ENCODE data around the gene BBIP1.
"Not testable (repeated sequence)": the region's sequence is repeated elsewhere in the genome, so short reads cannot be mapped to it uniquely, and the experiment has no call there.

BBIP1 gene

DNA sequence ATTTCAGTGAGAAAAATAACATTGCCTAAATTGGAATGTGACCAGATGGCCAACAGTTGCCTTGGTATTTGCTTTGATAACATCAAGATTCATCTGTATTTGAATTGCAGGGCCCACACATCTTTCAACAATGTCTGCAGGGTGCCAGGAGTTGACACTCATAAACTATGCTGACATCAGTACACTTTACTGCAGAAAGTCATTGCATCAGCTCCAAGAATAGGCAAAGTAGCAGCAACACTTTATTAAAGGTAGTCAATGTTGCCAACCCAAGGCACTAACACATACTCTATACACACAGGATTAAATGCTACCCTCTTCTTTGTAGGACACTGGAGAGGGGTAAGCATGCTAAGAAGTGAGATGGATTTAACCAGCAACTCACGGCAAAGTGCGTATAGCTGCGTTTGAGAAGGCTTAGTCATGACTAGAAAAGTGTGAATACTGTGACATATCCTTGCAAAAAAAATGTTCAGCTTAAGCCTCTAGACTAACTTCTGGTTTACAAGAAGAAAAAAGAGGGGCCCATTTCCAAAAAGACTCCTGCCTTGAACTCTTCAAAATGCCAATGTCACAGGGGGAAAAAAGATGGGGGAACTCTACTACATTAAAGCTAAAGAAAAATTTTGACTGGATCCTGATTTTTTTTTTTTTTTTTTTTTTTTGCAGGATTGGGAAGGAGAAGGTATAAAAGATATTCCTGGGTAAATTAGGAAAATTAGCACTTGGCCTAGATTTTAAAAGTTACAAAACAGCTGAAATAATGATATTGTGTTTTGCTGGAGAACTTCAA, 2.2 kb downstream of the BBIP1 start:
- TF ChIP-seq CTCF (IDR thresholded peaks at IDR 0.05; ENCODE audit: insufficient read depth, low read depth, low read length, missing control alignments) = no peak
- no peak for DNase-seq (ENCODE audit: low read depth)
- no peak overlapping the region for H3K4me3 ChIP-seq (ENCODE audit: low read depth, low read length)

DNA sequence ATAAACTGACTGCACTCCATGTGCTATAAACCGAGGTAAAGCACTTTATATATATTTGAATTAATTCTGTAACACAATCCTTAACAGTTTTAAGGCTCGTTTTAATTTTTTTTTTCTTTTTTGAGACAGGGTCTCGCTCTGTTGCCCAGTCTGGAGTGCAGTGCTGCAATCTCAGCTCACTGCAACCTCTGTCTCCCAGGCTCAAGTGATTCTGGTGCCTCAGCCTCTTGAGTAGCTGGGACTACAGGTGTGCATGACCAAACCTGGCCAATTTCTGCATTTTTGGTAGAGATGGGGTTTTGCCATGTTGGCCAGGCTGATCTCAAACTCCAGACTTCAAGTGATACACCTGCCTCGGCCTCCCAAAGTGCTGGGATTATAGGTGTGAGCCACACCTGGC, 3.4 kb downstream of the BBIP1 start:
- H3K4me3 ChIP-seq (ENCODE audit: low read depth, low read length); DNase-seq (ENCODE audit: low read depth): not testable (repeated sequence)

GRCh38 chr10:110915035-110915434, 3.9 kb downstream of the BBIP1 start:
- TF ChIP-seq CTCF (IDR thresholded peaks at IDR 0.05; ENCODE audit: insufficient read depth, low read depth, low read length, missing control alignments) = no peak
- H3K4me3 ChIP-seq (ENCODE audit: low read depth, low read length) = no peak overlapping the region
- DNase-seq (ENCODE audit: low read depth) = no peak

DNA sequence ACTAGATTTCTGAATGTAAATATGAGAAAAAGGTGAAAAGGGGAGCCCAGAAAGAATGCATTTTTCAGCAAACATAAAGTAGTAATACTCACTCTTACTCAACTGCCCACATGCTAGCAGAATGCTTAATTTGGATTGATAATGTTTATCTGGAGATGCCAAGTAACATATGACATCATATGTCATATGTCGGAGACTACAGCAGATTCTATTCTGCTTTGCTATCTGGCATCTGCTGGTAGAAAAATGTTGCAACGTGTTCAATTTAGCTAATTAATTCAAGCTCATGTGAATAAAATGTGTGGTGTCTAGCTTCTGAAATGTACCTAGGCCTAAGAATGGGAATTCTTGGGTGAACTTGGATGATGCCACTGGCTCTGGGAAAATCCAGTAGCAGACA, 4.5 kb downstream of the BBIP1 start:
- no peak for DNase-seq (ENCODE audit: low read depth)
- TF ChIP-seq CTCF (IDR thresholded peaks at IDR 0.05; ENCODE audit: insufficient read depth, low read depth, low read length, missing control alignments) = no peak
- no peak overlapping the region for H3K4me3 ChIP-seq (ENCODE audit: low read depth, low read length)

GRCh38 chr10:110912374-110912773, 6.6 kb downstream of the BBIP1 start:
- no peak overlapping the region for H3K4me3 ChIP-seq (ENCODE audit: low read depth, low read length)
- TF ChIP-seq CTCF (IDR thresholded peaks at IDR 0.05; ENCODE audit: insufficient read depth, low read depth, low read length, missing control alignments) = no peak
- DNase-seq (ENCODE audit: low read depth) = no peak

GRCh38 chr10:110910138-110910537, 8.8 kb downstream of the BBIP1 start:
- DNase-seq (ENCODE audit: low read depth) = no peak
- no peak for TF ChIP-seq CTCF (IDR thresholded peaks at IDR 0.05; ENCODE audit: insufficient read depth, low read depth, low read length, missing control alignments)
- H3K4me3 ChIP-seq (ENCODE audit: low read depth, low read length) = no peak overlapping the region

DNA sequence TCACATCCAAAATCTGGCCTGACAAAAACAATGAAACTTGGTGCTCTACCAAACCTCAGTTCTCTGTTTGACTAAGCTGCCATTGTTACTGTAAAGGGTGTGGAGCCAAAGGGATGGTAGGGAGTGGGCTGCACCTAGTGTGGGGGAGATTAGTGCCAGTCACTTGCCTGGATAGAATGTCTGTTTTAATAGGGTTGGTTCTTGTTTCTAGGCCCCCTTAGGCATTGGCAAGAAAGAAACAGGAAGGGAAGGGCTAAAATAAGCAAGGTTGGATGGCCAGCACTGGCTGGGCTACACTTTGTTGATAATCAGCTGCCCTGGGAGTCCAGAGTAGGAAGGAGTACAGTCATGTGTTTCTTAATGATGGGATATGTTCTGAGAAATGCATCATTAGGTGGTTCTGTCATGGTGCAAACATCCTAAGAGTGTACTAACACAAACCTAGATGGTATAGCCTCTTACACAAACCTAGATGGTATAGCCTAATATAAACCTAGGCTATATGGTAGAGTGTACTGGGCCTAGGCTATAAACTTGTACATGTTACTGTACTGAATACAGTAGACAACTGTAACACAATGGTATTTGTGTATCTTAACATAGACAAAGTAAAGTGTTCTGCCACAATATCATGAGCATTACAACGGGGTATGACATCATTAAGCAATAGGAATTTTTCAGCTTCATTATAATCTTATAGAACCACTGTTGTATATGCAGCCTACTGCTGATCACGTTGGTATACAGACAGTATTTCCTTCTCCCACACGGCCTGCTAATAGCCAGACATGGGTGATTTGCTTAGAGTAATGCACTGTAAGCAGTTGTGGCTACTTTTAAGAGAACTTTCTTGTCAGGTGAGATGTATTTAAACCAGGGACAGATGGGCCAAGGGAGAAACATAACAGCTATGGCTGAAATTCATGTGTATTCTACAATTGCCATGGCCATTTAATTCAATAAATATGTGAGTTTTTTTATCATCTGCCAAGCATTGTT, 15.4 kb downstream of the BBIP1 start:
- no peak for TF ChIP-seq CTCF (IDR thresholded peaks at IDR 0.05; ENCODE audit: insufficient read depth, low read depth, low read length, missing control alignments)

More for the DNA sequence above, 15.4 kb downstream of the BBIP1 start:
- H3K4me3 ChIP-seq (ENCODE audit: low read depth, low read length) = no peak overlapping the region
- DNase-seq (ENCODE audit: low read depth) = peak; percentile 38
